Lower leg skin (tissue), 4 donors: ENCODE data around the gene NR2E1. TPM values are rescaled to one million over a fixed set of nuclear protein-coding genes. Genes with fewer than 3 reads are reported as not detected.

Experiments
- DNase-seq, 2 donors: peaks; one replicate each; pipeline ENCODE4 v3.0.0-alpha.2; 2019; ENCODE audit warnings: low spot score in 2 of 2
- H3K4me3 ChIP-seq: fragments of 200-600 bp; sonication (generic); 2 replicates; pipeline ENCODE4 v1.5.1; 2017; ENCODE audit warnings: mild to moderate bottlenecking, low read depth; ENCODE audit not compliant: poor library complexity, severe bottlenecking
- POLR2A ChIP-seq, 2 donors: fragments of 450-650 bp; IDR thresholded peaks; one replicate each; pipeline ENCODE4 v1.6.1; 2016 to 2017; ENCODE audit warnings: antibody characterized with exemption in 2 of 2, mild to moderate bottlenecking in 1 of 2, moderate library complexity in 1 of 2
- WGBS, 2 donors: methylation state at CpG; one replicate each; pipeline ENCODE4 v1.1.5; 2018; 5-methylcytosine and 5-hydroxymethylcytosine counted together
- intact Hi-C: fragments of 100-400 bp; cut with DNase I; formaldehyde crosslinking; loops from one replicate; pipeline ENCODE4 v1.15.0; 2023; ENCODE audit warnings: low total_unique reads
- total RNA-seq, 4 donors: library from RNA; depleted of rRNA; stranded (reverse); fragments of >200 nt; gene quantifications; one replicate each; pipeline ENCODE4 v1.1.0, GENCODE V29; 2016
- TF ChIP-seq, protein P1 (sequence below), 3 donors: fragments of 450-650 bp; IDR thresholded peaks; one replicate each; pipeline ENCODE4 v1.5.1; 2016; ENCODE audit warnings: antibody characterized with exemption in 3 of 3, mild to moderate bottlenecking in 3 of 3, moderate library complexity in 2 of 3

NR2E1 gene
- total RNA-seq, 4 donors from 2014 or later = not detected

DNA sequence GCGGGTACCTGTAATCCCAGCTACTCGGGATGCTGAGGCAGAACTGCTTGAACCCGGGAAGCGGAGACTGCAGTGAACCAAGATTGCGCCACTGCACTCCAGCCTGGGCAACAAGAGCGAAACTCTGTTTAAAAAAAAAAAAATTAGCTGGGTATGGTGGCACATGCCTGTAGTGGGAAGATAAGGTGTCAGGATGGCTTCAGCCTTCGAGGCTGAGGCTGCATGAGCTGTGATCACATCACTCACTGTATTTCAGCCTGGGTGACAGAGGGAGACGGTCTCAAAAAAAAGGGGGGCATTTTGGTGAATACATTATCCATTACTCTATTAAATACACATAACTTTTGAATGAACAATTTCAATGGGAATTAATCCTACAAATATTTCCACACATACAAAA is 62.6 kb downstream of the NR2E1 start:
- no peak for DNase-seq
- intact Hi-C loops = no loop called here
- TF ChIP-seq, protein P1, sequence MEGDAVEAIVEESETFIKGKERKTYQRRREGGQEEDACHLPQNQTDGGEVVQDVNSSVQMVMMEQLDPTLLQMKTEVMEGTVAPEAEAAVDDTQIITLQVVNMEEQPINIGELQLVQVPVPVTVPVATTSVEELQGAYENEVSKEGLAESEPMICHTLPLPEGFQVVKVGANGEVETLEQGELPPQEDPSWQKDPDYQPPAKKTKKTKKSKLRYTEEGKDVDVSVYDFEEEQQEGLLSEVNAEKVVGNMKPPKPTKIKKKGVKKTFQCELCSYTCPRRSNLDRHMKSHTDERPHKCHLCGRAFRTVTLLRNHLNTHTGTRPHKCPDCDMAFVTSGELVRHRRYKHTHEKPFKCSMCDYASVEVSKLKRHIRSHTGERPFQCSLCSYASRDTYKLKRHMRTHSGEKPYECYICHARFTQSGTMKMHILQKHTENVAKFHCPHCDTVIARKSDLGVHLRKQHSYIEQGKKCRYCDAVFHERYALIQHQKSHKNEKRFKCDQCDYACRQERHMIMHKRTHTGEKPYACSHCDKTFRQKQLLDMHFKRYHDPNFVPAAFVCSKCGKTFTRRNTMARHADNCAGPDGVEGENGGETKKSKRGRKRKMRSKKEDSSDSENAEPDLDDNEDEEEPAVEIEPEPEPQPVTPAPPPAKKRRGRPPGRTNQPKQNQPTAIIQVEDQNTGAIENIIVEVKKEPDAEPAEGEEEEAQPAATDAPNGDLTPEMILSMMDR (IDR thresholded peaks at IDR 0.05) = no peak
- no peak for TF ChIP-seq POLR2A (IDR thresholded peaks at IDR 0.05)
- 92 to 97% methylated on average over 8 of the region's 8 CpGs for WGBS, 2 donors
- H3K4me3 ChIP-seq = no peak overlapping the region

GRCh38 chr6:108235127-108235526 is 69.3 kb downstream of the NR2E1 start:
- DNase-seq = no peak
- TF ChIP-seq, protein P1 (IDR thresholded peaks at IDR 0.05) = no peak
- TF ChIP-seq POLR2A (IDR thresholded peaks at IDR 0.05) = no peak
- 81 to 86% methylated on average over 4 of the region's 4 CpGs for WGBS, 2 donors
- intact Hi-C loops = no loop called here
- no peak overlapping the region for H3K4me3 ChIP-seq

GRCh38 chr6:108236791-108237190 is 71.0 kb downstream of the NR2E1 start:
- intact Hi-C loops = no loop called here
- no peak overlapping the region for H3K4me3 ChIP-seq
- TF ChIP-seq, protein P1 (IDR thresholded peaks at IDR 0.05) = no peak
- TF ChIP-seq POLR2A (IDR thresholded peaks at IDR 0.05) = no peak
- 49 to 61% methylated on average over 2 of the region's 2 CpGs for WGBS, 2 donors
- DNase-seq = no peak

GRCh38 chr6:108238322-108238721 is 72.5 kb downstream of the NR2E1 start:
- WGBS, 2 donors = 94 to 96% methylated on average over 4 of the region's 4 CpGs
- TF ChIP-seq POLR2A (IDR thresholded peaks at IDR 0.05) = no peak
- TF ChIP-seq, protein P1 (IDR thresholded peaks at IDR 0.05) = no peak
- DNase-seq = no peak

More at GRCh38 chr6:108238322-108238721, 72.5 kb downstream of the NR2E1 start:
- no peak overlapping the region for H3K4me3 ChIP-seq
- intact Hi-C loops = no loop called here

Other genes with a start within 250 kb of the NR2E1 start
- 10 to 100 TPM; 11.4 to 31.9 (median 15.6) TPM for gene SEC63, start 207.8 kb upstream of the NR2E1 start, total RNA-seq
- 100 to 1,000 TPM in 1 of 4 donors, 10 to 100 TPM in 3; 21.0 to 134 (median 61.6) TPM for gene OSTM1, start 91.3 kb upstream of the NR2E1 start, total RNA-seq
- 100 to 1,000 TPM in 2 of 4 donors, 10 to 100 TPM in 2; 94.6 to 127 (median 100) TPM for gene SNX3, start 95.0 kb downstream of the NR2E1 start, total RNA-seq
- 1 to 10 TPM; 2.1 to 6.2 (median 2.8) TPM for gene AFG1L, start 129.0 kb downstream of the NR2E1 start, total RNA-seq